GM12872 (cell line): Measurements from ENCODE around the gene ADCY5.

ENCODE experiments used
- CTCF ChIP-seq: IDR thresholded peaks from 3 replicates; pipeline ENCODE4 v1.5.1; 2011; ENCODE audit warnings: low read depth, mild to moderate bottlenecking, low read length, moderate library complexity; ENCODE audit not compliant: insufficient read depth

The ADCY5 gene

DNA sequence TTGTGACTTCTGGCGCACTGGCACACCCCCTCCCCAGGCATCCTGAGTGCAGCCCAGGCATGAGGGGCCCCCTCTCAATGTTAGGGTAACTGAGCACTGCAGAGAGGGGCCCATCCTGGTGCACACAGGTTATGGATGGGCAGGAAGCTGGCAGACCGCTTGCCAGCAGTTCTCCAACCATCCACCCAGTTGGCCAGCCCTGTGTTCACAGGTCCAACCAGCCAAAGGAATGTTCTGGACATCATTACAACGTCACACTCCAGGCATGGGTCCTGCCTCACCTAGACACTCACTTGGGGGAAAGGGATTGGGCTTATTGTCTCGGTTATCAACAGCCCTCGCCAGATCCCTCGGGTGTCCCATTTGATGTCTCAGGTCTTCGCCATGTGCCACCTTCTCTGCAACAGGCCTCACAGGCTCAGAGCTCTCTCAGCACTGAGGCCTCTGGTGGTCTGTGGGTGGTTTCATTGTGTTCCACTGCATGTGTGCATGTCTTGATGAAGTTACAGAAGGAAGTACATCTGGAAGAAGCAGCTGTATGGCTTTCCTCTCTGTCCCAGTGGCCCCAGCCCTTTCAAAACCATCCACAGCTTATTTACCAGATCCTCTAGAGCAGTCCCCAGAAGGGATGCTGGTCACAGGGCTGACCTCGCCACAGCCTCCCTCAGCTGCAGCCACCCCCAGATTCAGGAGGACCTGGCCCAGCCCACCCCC lies 23.7 kb downstream of the ADCY5 start:
- no peak for TF ChIP-seq CTCF

- TF ChIP-seq CTCF, result no peak
Observed at GRCh38 chr3:123424321-123424998, 24.4 kb downstream of the ADCY5 start.

DNA sequence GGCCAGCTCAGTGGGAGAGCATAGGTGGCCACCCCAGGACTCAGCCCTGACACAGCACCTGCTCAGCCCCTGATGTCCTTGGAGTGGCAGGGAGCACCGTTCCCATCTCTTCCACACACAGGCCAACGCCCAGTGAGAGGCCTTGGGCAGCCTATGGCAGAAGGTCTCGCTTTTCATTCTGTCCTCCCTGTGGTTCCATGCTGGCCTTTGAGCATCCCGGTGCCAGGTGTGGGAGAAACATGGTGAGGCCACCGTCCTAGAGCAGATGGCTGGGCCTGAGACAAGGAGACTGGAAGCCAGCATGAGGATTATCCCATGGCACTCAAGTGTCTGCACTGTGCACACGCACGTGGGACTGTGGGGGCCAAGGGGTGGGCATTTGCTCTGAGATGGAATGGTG lies 25.1 kb downstream of the ADCY5 start:
- TF ChIP-seq CTCF, result no peak

DNA sequence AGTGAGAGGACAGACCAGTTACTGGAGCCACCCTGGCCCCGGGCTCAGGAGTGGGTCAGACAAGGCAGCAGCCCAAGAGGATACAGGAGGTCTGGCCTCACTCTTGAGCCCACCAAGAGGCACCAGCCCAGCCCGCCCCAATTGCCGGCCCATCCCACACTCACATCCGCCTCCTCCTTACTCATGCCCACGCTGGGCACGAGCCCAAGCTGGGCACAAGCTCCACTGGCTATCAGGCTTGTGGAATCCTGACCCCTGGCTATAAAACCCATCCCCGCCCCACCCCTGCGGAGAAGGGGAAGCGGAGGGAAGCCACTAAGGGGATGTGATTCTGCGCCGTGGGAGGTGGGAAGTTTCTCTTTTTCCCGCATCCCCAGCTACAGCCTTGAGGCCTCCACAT lies 25.9 kb downstream of the ADCY5 start:
- TF ChIP-seq CTCF, result no peak

DNA sequence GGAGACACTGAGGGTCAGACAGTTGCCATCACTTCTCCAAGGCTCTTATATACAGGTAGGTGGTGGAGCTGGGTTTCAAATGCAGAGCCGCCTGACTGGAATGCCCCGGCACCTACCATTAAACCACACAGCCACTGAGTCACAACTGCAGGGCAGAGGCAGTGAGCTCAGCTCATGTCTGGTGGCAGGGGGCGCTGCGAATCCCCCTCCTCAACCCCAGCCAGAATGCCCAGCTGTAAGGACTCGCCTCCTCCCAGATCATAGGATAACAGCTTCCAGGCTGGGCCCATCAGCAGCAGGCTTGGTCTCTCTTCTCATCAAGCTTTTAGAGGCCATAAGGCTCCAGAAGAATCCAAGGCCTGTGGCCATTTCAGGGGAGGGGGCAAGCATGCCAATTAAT lies 26.4 kb downstream of the ADCY5 start:
- no peak for TF ChIP-seq CTCF

GRCh38 chr3:123421353-123422174 lies 27.3 kb downstream of the ADCY5 start:
- TF ChIP-seq CTCF, result no peak

DNA sequence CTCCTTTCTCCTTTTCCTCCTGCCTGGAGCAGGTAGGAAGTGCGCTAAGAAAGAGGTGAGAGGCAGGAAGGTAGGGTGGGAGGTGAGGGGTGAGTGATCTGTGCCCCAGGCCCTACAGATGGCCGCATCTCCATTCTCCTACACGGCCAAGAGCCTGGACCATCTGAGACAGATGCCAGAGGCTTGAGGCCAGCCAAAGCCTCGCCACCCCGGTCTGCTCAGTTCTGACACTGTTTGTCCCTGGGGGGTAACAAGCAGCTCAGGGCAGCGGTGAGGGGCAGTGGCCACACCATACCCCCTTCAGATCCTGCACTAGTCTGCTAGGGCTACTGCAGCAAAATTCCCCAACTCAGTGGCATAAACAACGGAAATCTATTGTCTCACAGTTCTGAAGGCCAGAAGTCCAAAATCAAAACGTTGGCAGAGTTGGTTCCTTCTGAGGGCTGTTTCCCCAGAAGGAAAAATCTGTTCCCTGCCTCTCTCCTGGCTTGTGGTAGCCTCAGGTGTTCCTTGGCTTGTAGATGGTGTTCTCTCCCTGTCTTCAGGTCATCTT lies 28.4 kb downstream of the ADCY5 start:
- no peak for TF ChIP-seq CTCF
